ENCODE measurements around the gene LPIN3.

LPIN3 gene

DNA sequence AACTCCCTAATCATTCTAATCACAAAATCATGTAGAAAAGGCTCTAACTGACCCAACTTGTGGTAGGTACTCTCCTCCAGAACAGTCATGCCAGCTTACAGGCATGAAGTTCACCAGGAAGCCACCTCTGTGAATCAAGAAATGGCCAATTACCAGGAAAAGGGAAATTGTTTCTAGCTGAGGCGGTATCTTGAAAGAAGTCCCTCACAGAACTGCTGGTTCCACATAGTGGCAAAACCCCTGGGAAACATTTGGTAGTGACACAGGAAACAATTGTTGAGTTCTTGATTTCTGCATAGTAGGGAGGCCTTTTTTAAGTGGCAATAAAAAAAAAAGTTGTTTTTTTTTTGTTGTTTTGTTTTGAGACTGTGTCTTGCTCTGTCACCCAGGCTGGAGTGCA, 19.6 kb upstream of the LPIN3 start:
- no peak for DNase-seq (ENCODE audit: low spot score)
- TF ChIP-seq, protein P1, sequence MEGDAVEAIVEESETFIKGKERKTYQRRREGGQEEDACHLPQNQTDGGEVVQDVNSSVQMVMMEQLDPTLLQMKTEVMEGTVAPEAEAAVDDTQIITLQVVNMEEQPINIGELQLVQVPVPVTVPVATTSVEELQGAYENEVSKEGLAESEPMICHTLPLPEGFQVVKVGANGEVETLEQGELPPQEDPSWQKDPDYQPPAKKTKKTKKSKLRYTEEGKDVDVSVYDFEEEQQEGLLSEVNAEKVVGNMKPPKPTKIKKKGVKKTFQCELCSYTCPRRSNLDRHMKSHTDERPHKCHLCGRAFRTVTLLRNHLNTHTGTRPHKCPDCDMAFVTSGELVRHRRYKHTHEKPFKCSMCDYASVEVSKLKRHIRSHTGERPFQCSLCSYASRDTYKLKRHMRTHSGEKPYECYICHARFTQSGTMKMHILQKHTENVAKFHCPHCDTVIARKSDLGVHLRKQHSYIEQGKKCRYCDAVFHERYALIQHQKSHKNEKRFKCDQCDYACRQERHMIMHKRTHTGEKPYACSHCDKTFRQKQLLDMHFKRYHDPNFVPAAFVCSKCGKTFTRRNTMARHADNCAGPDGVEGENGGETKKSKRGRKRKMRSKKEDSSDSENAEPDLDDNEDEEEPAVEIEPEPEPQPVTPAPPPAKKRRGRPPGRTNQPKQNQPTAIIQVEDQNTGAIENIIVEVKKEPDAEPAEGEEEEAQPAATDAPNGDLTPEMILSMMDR (IDR thresholded peaks at IDR 0.05; ENCODE audit: extremely low read depth, missing control alignments): no peak

DNA sequence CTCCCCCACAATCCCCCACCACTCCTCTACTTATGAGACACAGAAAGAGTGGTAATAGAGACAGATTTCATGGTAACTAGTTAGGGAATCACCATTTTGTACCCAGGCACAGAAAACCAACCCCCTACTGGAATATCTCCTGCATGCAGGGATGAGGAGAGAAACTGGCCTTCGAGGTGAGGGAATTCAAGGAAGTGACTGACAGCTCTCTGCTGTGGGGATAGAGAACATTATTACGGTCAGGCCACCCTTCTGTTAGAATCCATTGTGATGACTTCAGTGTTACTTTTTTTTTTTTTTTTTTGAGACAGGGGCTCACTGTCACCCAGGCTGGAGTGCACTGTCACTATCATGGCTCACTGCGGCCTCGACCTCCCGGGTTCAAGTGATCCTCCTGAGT, 13.4 kb upstream of the LPIN3 start:
- DNase-seq (ENCODE audit: low spot score): no peak
- TF ChIP-seq, protein P1 (IDR thresholded peaks at IDR 0.05; ENCODE audit: extremely low read depth, missing control alignments): no peak

DNA sequence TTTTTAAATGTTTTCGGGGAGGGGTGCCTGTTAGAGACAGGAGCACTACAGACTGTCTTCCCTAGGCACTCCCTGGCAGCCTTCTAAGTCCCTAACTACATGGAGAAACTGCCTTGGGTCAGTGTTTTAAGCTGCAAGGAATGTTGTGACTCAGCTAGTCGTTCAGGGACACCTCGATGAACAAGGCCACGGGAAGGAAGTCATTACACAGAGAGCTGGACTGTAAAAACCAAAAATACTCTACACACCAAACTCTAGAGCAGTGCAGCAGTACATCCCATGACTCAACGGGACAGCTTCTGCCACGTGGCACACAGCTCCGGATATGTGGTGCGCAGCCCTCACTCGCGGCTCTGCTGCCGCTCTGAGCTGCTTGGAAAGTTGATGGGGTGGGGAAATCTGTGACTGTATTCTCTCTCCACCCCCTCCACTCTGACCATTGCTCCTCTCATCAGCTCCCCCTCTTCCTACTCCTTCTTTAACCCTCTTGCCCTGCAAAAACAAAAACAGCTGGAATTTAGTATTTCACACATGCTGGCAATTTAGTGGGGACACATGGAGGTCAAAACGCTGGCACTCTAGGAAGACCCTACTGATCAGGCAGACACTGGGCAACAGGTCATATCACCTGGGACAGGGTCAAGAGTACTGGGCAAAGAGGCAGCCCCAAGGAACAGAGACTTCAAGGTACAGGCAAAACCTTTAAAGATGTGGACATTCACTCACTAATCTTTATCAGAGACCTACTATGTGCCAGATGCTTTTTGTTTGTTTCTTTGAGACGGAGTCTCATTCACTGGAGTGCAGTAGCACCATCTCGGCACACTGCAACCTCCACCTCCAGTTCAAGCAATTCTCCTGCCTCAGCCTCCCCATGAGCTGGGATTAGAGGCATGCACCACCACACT, 10.9 kb upstream of the LPIN3 start:
- peak; percentile 66 for DNase-seq (ENCODE audit: low spot score)

DNA sequence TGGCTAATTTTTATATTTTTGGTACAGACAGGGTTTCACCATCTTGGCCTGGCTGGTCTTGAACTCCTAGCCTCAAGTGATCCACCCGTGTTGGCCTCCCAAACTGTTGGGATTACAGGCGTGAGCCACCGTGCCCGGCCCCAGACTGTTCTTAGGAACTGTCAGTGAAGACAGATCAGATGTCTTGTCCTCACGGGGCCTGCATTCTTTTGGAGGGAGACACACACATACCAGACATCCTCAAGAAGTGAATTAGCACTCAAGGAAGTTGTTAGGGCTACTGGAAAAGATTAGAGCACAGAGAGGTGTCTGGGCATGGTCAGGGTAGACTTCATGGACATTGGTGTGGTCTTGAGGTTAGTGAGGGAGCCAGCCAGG, 10.3 kb upstream of the LPIN3 start:
- no peak for DNase-seq (ENCODE audit: low spot score)
- TF ChIP-seq, protein P1 (IDR thresholded peaks at IDR 0.05; ENCODE audit: extremely low read depth, missing control alignments): no peak

More for the DNA sequence above, 10.9 kb upstream of the LPIN3 start:
- TF ChIP-seq, protein P1 (IDR thresholded peaks at IDR 0.05; ENCODE audit: extremely low read depth, missing control alignments): no peak

DNA sequence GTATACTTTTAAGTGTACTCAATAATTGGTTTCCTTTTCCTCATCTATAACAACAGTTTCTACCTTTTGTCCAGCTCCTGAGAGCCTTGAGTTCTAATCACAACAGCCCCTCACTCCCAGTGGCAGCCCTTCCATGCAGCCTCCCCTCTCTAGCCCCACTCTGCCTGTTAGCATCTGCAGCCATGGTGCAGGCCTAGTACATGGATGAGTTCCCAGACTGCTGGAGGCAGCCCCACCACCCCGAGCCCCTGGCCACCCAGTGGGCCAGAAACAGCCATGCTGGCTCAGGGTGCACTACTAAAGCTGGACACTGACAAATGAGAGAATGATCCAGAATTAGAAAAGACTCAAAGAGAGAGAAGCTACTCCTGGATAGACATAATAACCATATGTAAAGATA, 9.7 kb upstream of the LPIN3 start:
- DNase-seq (ENCODE audit: low spot score): no peak
- TF ChIP-seq, protein P1 (IDR thresholded peaks at IDR 0.05; ENCODE audit: extremely low read depth, missing control alignments): no peak

DNA sequence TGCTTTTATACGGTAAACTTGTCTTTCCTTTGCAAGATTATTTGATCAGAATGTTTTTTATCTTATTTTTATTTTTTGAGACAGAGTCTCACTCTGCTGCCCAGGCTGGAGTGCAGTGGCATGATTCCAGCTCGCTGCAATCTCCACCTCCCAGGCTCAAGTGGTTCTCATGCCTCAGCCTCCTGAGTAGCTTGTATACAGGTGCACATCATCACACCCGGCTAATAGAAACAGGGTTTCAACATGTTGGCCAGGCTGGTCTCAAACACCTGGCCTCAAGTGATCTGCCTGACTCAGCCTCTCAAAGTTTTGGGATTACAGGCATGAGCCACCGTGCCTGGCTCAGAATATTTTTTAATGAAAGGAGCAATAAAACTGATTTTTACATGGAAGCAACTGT, 8.9 kb upstream of the LPIN3 start:
- DNase-seq (ENCODE audit: low spot score): no peak
- TF ChIP-seq, protein P1 (IDR thresholded peaks at IDR 0.05; ENCODE audit: extremely low read depth, missing control alignments): no peak

DNA sequence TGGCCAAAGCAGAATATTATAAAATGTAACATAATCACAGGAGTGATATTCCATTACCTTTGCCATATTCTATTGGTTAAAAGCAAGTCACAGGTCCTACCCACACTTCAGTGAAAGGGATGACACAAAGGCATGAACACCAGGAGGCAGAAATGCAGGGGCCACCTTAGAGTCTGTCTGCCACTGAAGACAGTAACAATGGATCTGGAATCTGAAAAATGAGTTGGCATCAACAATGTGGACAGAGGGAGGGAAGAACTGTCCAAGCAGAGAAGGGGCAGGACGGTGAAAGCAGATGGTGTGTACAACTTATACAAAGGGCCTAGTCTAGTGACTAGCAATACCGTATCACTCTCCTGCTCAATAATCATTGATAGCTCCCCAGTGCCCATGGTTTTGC, 6.6 kb upstream of the LPIN3 start:
- TF ChIP-seq, protein P1 (IDR thresholded peaks at IDR 0.05; ENCODE audit: extremely low read depth, missing control alignments): no peak
- DNase-seq (ENCODE audit: low spot score): no peak
